IPS DF 4.7 (cell line): Measurements from ENCODE around the gene MTPN.

ENCODE experiments used
- DNase-seq: peaks from one replicate; pipeline ENCODE4 v3.0.0-alpha.2; 2013; ENCODE audit warnings: low spot score; ENCODE audit errors: extremely low read depth

The MTPN gene

GRCh38 chr7:135888740-135889139, 88.4 kb downstream of the MTPN start:
- no peak for DNase-seq

GRCh38 chr7:135886345-135887132, 90.6 kb downstream of the MTPN start:
- no peak for DNase-seq

- DNase-seq, result no peak
These were observed 92.5 kb downstream of the MTPN start for GRCh38 chr7:135884495-135885232.

GRCh38 chr7:135879233-135879632, 97.9 kb downstream of the MTPN start:
- DNase-seq, result no peak

GRCh38 chr7:135878284-135878683, 98.9 kb downstream of the MTPN start:
- DNase-seq, result no peak

- DNase-seq, result no peak
These were observed 99.4 kb downstream of the MTPN start for GRCh38 chr7:135877805-135878204.
